HG02623 (cell line): ENCODE measurements around the gene THEMIS2.
"Not testable (repeated sequence)": the region's sequence is repeated elsewhere in the genome, so short reads cannot be mapped to it uniquely, and the experiment has no call there.

Source experiments
- ATAC-seq: cut with Tn5 transposase; IDR thresholded peaks from one replicate; pipeline ENCODE4 v1.9.1; 2021; ENCODE audit warnings: moderate library complexity; ENCODE audit not compliant: unreplicated experiment

The THEMIS2 gene

GRCh38 chr1:27862671-27863537 lies 9.4 kb upstream of the THEMIS2 start:
- peak; percentile 40 for ATAC-seq

- ATAC-seq: no peak
These were observed 8.8 kb upstream of the THEMIS2 start for GRCh38 chr1:27863538-27863915.

- ATAC-seq: no peak
These were observed 8.0 kb upstream of the THEMIS2 start for GRCh38 chr1:27864264-27864895.

GRCh38 chr1:27865821-27866220 lies 6.5 kb upstream of the THEMIS2 start:
- ATAC-seq: no peak

GRCh38 chr1:27868556-27868931 lies 3.8 kb upstream of the THEMIS2 start:
- ATAC-seq: no peak

GRCh38 chr1:27868932-27869718 lies 3.2 kb upstream of the THEMIS2 start:
- no peak for ATAC-seq

- no peak for ATAC-seq
These were observed 2.6 kb upstream of the THEMIS2 start for GRCh38 chr1:27869719-27870085.

GRCh38 chr1:27871076-27871475 lies 1.3 kb upstream of the THEMIS2 start:
- not testable (repeated sequence) for ATAC-seq

- no peak for ATAC-seq
These were observed 633 bp downstream of the THEMIS2 start for GRCh38 chr1:27872802-27873551.

GRCh38 chr1:27873671-27874384 lies 1.5 kb downstream of the THEMIS2 start:
- ATAC-seq: no peak

GRCh38 chr1:27876341-27877114 lies 4.2 kb downstream of the THEMIS2 start:
- no peak for ATAC-seq

- no peak for ATAC-seq
These were observed 4.7 kb downstream of the THEMIS2 start for GRCh38 chr1:27877115-27877416.

GRCh38 chr1:27878039-27878438 lies 5.7 kb downstream of the THEMIS2 start:
- no peak for ATAC-seq

GRCh38 chr1:27878787-27879335 lies 6.5 kb downstream of the THEMIS2 start:
- ATAC-seq: no peak

GRCh38 chr1:27879374-27880082 lies 7.2 kb downstream of the THEMIS2 start:
- no peak for ATAC-seq

- ATAC-seq: no peak
These were observed 10.2 kb downstream of the THEMIS2 start for GRCh38 chr1:27882543-27882903.

- ATAC-seq: no peak
These were observed 11.2 kb downstream of the THEMIS2 start for GRCh38 chr1:27883536-27883935.

GRCh38 chr1:27884006-27884954 lies 11.9 kb downstream of the THEMIS2 start:
- no peak for ATAC-seq
